HTERT RPE-1 (cell line): ENCODE measurements around the gene SIGLEC10.
"Not testable (repeated sequence)": the region's sequence is repeated elsewhere in the genome, so short reads cannot be mapped to it uniquely, and the experiment has no call there.

Experiments used
- in situ Hi-C: fragments of 300-500 bp; cut with MboI; formaldehyde crosslinking; loops from 4 replicates; pipeline ENCODE4 v1.14.3; 2020; ENCODE audit warnings: low sequenced_read_pairs

The SIGLEC10 gene, protein sequence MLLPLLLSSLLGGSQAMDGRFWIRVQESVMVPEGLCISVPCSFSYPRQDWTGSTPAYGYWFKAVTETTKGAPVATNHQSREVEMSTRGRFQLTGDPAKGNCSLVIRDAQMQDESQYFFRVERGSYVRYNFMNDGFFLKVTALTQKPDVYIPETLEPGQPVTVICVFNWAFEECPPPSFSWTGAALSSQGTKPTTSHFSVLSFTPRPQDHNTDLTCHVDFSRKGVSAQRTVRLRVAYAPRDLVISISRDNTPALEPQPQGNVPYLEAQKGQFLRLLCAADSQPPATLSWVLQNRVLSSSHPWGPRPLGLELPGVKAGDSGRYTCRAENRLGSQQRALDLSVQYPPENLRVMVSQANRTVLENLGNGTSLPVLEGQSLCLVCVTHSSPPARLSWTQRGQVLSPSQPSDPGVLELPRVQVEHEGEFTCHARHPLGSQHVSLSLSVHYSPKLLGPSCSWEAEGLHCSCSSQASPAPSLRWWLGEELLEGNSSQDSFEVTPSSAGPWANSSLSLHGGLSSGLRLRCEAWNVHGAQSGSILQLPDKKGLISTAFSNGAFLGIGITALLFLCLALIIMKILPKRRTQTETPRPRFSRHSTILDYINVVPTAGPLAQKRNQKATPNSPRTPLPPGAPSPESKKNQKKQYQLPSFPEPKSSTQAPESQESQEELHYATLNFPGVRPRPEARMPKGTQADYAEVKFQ

DNA sequence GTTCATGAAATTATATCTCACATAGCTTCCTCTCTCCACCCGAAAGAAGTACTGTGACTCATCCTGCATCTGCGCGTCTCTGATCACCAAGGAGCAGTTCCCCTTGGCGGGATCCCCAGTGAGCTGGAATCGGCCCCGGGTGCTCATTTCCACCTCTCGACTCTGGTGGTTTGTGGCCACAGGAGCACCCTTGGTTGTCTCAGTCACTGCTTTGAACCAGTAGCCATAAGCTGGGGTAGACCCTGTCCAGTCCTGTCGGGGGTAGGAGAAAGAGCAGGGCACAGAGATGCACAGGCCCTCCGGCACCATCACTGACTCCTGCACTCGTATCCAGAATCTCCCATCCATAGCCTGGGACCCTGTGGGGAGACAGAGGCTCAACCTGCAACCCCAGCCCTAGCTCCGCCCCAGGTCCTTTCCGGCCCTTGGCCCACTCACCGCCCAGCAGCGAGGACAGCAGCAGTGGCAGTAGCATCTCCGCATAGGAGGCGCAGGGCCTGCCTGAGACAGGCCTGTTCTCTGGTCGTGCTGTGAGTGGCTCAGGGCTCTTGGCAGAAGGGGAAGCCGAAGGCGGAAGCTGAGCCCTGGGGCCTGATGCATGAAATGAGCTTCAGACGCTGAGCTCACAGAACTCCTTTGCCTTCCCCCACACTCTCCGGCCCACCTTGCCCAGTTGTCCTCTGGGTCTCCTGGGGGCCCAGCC lies at the start of gene SIGLEC10:
Gene SIGLEC10 (minus strand): TSS at position 536 of the 703 bp plus-strand sequence. CDS start 61 bp downstream, at position 475.
- in situ Hi-C loops = no loop called here

GRCh38 chr19:51466723-51467122 lies 49.3 kb upstream of the SIGLEC10 start:
- in situ Hi-C loops = no loop called here

DNA sequence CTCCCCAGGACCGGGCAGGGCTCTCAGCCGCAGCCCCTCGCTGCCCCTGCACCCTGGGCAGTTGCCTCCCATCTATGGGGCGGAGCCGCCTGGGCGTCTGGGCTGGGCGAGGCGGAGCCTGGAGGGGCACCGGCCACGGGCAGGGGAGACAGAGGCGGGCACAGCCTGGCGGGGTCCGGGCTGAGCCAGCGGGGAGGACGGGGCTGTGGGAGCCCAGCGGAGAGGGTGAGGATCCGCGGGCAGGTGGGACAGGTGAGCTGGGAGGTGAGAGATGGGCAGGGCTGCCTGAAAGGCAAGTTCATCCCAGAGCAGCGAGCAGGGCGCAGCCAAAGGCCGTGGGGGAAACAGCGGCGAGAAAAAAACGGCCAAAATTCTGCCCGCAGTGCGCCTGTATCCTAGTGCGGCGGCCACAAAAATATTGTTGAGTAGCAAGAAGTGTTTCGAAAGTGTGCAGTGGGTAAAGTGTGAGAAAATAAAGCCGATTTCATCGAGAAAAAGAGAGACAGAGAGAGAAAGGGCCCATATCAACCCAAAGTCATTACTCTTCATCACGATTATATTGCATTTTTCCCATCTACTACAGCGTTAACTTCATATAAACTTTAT lies 46.6 kb upstream of the SIGLEC10 start:
- in situ Hi-C loops = not testable (repeated sequence)

DNA sequence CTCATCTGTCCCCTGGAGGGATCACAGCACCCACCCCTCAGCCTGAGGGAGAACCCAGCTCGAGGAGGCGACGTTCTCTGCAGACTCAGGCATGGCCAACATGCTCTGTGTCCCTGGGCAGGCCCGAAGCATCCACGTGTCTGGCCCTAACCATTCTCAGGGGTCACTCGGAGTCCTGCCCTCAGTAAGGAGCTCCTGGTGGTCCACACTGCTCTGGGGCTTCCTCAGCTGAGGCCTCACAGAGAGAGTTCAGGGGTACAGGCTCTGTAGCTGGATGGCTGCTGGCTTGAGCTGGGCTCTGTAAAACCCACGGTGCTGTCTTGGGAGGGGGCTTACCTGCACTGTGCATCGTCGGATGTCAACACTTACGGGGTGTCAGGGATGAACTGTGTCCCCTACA lies 45.2 kb upstream of the SIGLEC10 start:
- in situ Hi-C loops = no loop called here

DNA sequence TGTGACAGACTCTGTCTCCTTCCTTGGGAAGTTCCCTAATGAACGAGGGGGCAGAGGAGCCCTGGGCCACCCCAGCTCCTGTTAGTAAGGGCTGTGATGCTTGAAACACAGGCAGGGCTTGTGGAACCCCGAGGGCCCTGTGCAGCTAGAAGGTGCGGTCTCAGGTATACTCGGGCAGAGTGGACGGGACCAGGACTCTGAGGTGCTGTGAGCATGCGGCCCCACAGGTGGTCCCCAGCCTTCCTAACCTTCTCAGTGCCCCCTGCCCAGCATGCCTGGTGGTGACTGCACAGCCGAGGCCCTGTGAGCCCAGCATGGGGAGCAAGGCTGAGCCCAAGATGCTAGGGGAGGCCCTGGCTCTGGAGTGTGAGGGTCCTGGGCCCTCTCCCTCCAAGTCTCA lies 44.8 kb upstream of the SIGLEC10 start:
- in situ Hi-C loops = no loop called here

DNA sequence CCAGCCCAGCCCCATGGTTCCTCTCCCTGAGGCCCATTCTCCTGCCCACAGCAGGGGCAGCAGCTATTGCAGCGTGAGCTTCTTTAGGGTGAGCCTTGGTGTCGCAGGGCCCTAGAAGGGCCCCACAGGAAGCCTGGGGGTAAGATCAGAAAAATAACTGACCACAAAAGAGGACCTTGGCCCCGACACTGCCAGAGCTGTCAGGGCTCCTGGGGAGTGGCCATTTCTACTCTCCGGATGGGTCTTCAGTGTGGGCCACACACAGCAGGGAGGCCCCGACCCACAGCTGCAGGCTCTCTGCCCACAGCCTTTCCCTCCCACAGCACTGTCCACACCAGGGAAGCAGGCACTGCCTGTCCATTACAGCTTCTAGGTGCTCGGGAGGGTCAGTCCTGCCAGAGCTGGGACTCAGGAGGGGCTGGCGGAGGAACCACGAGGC lies 44.3 kb upstream of the SIGLEC10 start:
- in situ Hi-C loops = no loop called here

- in situ Hi-C loops = no loop called here
Observed at GRCh38 chr19:51460164-51460992, 42.9 kb upstream of the SIGLEC10 start.

GRCh38 chr19:51458899-51459505 lies 41.6 kb upstream of the SIGLEC10 start:
- in situ Hi-C loops = no loop called here

GRCh38 chr19:51458051-51458645 lies 40.7 kb upstream of the SIGLEC10 start, which contains the start of gene SIGLEC8:
Gene SIGLEC8, minus strand, starts transcription at chr19:51458454. Its CDS starts 67 bp downstream, at chr19:51458387.
- in situ Hi-C loops = no loop called here

GRCh38 chr19:51457351-51458013 lies 40.0 kb upstream of the SIGLEC10 start:
- in situ Hi-C loops = no loop called here

GRCh38 chr19:51456541-51457290 lies 39.3 kb upstream of the SIGLEC10 start:
- in situ Hi-C loops = no loop called here

- in situ Hi-C loops = no loop called here
Observed at GRCh38 chr19:51450730-51451307, 33.4 kb upstream of the SIGLEC10 start.

DNA sequence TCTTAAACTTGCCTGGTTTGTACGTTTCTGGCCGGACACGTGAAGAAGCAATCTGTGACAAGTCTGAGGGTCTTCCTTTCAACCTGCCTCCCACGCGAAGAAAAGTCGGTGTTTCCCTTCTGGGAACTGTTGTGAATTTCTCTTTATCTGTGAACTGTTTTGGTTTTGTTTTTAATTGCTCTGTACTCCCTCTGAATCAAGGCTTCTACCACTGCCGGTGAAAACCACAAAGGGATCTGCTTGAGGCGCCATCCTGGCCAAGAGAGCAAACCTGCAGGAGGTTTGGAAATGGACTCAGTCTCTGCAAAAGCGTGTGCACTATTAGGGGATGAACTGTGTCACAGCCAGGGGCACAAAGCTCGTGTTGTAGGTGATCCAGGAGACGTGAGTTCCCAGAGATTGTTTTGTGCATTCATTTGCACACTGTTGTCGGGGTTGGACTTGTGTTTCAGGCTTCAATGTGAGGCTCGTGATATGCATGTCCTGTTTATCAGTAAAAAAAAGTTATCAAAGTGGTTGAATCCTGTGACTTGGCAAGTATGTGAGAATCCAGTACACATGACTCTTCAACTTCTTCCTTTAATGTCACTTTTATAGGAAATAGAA lies 31.1 kb upstream of the SIGLEC10 start:
- in situ Hi-C loops = no loop called here

DNA sequence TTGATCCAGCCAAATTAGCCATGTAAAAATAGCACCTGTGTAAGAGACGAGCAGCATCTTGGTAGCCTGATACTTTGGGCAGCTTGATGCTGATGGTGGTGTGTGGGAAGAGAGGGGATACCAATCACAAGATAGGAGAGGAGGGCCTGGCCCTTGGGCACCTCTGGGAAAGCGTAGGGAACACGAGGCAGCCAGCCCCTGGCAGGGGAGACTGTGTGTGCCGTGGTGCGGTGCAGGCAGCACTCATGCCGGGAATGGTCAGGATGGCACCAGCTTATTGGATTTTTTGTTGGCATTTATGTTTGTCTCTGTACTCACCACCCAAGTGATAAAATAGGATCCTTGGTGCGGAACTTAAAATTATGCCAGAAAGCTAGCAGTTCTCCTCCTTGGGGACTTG lies 30.6 kb upstream of the SIGLEC10 start:
- in situ Hi-C loops = no loop called here

DNA sequence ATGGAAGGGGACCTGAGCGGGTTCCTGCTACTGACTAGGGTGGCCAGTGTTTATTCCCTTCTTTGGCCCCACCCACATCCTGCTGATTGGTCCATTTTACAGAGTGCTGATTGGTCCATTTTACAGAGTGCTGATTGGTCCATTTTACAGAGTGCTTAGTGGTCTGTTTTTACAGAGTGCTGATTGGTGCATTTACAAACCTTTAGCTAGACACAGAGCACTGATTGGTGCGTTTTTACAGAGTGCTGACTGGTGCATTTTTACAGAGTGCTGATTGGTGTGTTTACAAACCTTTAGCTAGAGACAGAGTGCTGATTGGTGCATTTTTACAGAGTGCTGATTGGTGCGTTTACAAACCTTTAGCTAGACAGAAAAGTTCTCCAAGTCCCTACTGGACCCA lies 30.1 kb upstream of the SIGLEC10 start:
- in situ Hi-C loops = not testable (repeated sequence)

- in situ Hi-C loops = no loop called here
Observed at GRCh38 chr19:51441410-51442390, 24.3 kb upstream of the SIGLEC10 start.
